Esophagus squamous epithelium (tissue), 4 donors: Measurements from ENCODE around the gene VEGFB.

Source experiments
- CTCF ChIP-seq, 6 experiments: fragments of 450-650 bp in 4 of 6; fragments of 200-600 bp in 2 of 6; sonication (generic) in 2 of 6; IDR thresholded peaks; one replicate each; pipeline ENCODE4 v1.5.1; 2016 to 2019; ENCODE audit warnings: antibody characterized with exemption in 6 of 6, mild to moderate bottlenecking in 4 of 6, moderate library complexity in 4 of 6
- POLR2A ChIP-seq, 4 donors: fragments of 450-650 bp; IDR thresholded peaks; one replicate each; pipeline ENCODE4 v1.6.1; 2017; ENCODE audit warnings: antibody characterized with exemption in 4 of 4, mild to moderate bottlenecking in 4 of 4, moderate library complexity in 3 of 4

- TF ChIP-seq CTCF (IDR thresholded peaks at IDR 0.05) (no peak), POLR2A (IDR thresholded peaks at IDR 0.05) (no peak)
These were observed 44.3 kb downstream of the VEGFB start for GRCh38 chr11:64278576-64279190.
